ENCODE measurements around the gene KDM2A. TPM values are rescaled to one million over a fixed set of nuclear protein-coding genes. Genes with fewer than 3 reads are reported as not detected.
A peak's percentile ranks its signal among the peaks of the same experiment; 100 is the strongest.

The KDM2A gene
- total and polyA plus RNA-seq, 2 of the 13 experiments (the other 11 are each of a cell fraction or from before 2014, with no cell fraction given) = 31.3 to 31.4 TPM

DNA sequence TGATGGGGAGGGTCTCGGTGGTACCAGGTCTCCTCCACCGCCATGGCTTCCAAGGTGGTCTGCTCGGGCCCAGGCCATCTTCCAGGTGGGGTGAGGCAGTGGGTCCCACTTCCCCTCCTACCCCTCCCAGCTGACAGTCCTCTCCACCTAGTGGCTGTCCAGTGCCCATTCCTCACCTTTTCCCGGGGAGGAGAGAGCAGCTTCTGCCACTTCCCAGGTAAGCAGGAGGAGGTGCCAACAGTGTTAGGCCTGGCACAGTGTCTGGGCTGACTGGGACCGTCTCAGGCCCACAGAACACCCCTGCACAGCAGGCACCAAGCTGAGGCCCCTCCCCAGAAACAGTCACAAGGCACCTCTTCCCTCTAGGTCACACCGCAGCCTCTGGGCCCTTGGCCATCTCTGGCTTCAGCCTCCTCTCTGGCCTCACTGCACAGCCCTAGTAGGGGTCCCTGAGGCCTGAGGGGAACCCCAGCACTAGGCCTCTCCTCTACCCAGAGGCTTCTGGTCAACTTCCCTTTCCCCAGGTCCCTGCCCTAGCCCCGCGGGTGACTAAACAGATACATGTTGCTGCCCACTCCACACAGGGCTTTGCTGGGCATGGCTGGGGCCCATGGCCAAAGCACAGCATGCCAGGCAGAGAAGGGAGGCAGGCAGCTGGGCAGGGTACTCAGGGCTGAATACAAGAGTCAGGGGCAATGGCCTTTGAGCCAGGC, 167.7 kb downstream of the KDM2A start:
- H3K36me3 ChIP-seq (replicated peaks in 1 of 2; ENCODE audit: control insufficient read depth in 1 of 2, insufficient read depth in 2 of 2, low read length in 2 of 2) = peaks cover 19 to 50% of the 10 kb centered on the region in 2 experiments; a peak in 4 of 5 replicates
- no peaks in the 10 kb centered on the region for H4K20me1 ChIP-seq (ENCODE audit: insufficient read depth, low read length)
- in situ Hi-C loops (cut with HindIII; ENCODE audit: extremely low pct_ligation_motif_present, low pct_unique_long_range_greater_than_20kb) (no loop called here), intact Hi-C loops (cut with micrococcal nuclease; ENCODE audit: unreplicated experiment) (no loop called here)
- FAIRE-seq = no peak
- BruUV-seq (replicated peaks) = no TSS peak
- H3K9me3 ChIP-seq (ENCODE audit: low read length) = no peaks in the 10 kb centered on the region
- peaks cover 13% of the 10 kb centered on the region for H3K79me2 ChIP-seq (ENCODE audit: insufficient read depth, low read length)
- H3K4me3 ChIP-seq (replicated peaks in 1 of 3; ENCODE audit: insufficient read depth in 1 of 3, low read depth in 2 of 3, low read length in 3 of 3) = no peak overlapping the region
- no peak overlapping the region for H2AFZ ChIP-seq (ENCODE audit: low read length)
- no peak overlapping the region for H3K9ac ChIP-seq (ENCODE audit: insufficient read depth, low read depth, low read length)
- DNase-seq (ENCODE audit: low spot score) = no peak
- ATAC-seq = no peak
- no peaks in the 10 kb centered on the region for H3K27me3 ChIP-seq (ENCODE audit: control insufficient read depth in 1 of 2, insufficient read depth in 2 of 2, low read length in 2 of 2)
- ChIA-PET CTCF (ENCODE audit: low intra/inter-chr PET ratio, low total read pairs) (no interaction called here), POLR2A (no interaction called here)
- H3K4me2 ChIP-seq (ENCODE audit: low read depth, low read length) = no peak overlapping the region
- H3K4me1 ChIP-seq (ENCODE audit: insufficient read depth, low read length) = peaks cover 33% of the 10 kb centered on the region
- H3K27ac ChIP-seq (ENCODE audit: extremely low read length, insufficient read depth, low read length) = peak overlapping the region; percentile 100
- 74% methylated on average over 2 of the region's 8 CpGs for WGBS (ENCODE audit: low lambda C conversion rate)
- TF ChIP-seq YY1 (IDR thresholded peaks at IDR 0.05; ENCODE audit: insufficient read depth, insufficient replicate concordance, low read depth, low read length) (no peak), ZNF234 (CRISPR knock-in tag; conservative IDR thresholded peaks at IDR 0.05) (no peak), GPN1 (CRISPR knock-in tag; IDR thresholded peaks at IDR 0.05; ENCODE audit: borderline replicate concordance) (no peak), SPEN (CRISPR knock-in tag; IDR thresholded peaks at IDR 0.05; ENCODE audit: low read depth) (no peak), ZFP37 (CRISPR knock-in tag; IDR thresholded peaks at IDR 0.05; ENCODE audit: borderline replicate concordance) (no peak), KDM4B (CRISPR knock-in tag; IDR thresholded peaks at IDR 0.05) (no peak), ZNF644 (CRISPR knock-in tag; IDR thresholded peaks at IDR 0.05; ENCODE audit: low read depth) (no peak), SP5 (CRISPR knock-in tag; IDR thresholded peaks at IDR 0.05; ENCODE audit: borderline replicate concordance, low read depth) (no peak), RBM22 (optimal IDR thresholded peaks at IDR 0.05; ENCODE audit: low read length) (peak; percentile 36), RCOR2 (CRISPR knock-in tag; IDR thresholded peaks at IDR 0.05) (no peak), ZNF562 (CRISPR knock-in tag; IDR thresholded peaks at IDR 0.05; ENCODE audit: borderline replicate concordance) (no peak), ERF (CRISPR knock-in tag; IDR thresholded peaks at IDR 0.05) (no peak), POLR2G (IDR thresholded peaks at IDR 0.05; ENCODE audit: low read depth, low read length) (0 out of 2 replicates have a peak, but pooled peaks have one; percentile 8), AGO2 (optimal IDR thresholded peaks at IDR 0.05; ENCODE audit: low read depth, low read length) (peak; percentile 79)
- TF ChIP-seq, protein P1, sequence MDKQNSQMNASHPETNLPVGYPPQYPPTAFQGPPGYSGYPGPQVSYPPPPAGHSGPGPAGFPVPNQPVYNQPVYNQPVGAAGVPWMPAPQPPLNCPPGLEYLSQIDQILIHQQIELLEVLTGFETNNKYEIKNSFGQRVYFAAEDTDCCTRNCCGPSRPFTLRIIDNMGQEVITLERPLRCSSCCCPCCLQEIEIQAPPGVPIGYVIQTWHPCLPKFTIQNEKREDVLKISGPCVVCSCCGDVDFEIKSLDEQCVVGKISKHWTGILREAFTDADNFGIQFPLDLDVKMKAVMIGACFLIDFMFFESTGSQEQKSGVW (CRISPR knock-in tag; IDR thresholded peaks at IDR 0.05; ENCODE audit: borderline replicate concordance) = no peak
- TF ChIP-seq, protein P2, sequence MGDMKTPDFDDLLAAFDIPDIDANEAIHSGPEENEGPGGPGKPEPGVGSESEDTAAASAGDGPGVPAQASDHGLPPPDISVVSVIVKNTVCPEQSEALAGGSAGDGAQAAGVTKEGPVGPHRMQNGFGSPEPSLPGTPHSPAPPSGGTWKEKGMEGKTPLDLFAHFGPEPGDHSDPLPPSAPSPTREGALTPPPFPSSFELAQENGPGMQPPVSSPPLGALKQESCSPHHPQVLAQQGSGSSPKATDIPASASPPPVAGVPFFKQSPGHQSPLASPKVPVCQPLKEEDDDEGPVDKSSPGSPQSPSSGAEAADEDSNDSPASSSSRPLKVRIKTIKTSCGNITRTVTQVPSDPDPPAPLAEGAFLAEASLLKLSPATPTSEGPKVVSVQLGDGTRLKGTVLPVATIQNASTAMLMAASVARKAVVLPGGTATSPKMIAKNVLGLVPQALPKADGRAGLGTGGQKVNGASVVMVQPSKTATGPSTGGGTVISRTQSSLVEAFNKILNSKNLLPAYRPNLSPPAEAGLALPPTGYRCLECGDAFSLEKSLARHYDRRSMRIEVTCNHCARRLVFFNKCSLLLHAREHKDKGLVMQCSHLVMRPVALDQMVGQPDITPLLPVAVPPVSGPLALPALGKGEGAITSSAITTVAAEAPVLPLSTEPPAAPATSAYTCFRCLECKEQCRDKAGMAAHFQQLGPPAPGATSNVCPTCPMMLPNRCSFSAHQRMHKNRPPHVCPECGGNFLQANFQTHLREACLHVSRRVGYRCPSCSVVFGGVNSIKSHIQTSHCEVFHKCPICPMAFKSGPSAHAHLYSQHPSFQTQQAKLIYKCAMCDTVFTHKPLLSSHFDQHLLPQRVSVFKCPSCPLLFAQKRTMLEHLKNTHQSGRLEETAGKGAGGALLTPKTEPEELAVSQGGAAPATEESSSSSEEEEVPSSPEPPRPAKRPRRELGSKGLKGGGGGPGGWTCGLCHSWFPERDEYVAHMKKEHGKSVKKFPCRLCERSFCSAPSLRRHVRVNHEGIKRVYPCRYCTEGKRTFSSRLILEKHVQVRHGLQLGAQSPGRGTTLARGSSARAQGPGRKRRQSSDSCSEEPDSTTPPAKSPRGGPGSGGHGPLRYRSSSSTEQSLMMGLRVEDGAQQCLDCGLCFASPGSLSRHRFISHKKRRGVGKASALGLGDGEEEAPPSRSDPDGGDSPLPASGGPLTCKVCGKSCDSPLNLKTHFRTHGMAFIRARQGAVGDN (CRISPR knock-in tag; IDR thresholded peaks at IDR 0.05) = 0 out of 2 replicates have a peak, but pooled peaks have one; percentile 8
- TF ChIP-seq, protein P3, sequence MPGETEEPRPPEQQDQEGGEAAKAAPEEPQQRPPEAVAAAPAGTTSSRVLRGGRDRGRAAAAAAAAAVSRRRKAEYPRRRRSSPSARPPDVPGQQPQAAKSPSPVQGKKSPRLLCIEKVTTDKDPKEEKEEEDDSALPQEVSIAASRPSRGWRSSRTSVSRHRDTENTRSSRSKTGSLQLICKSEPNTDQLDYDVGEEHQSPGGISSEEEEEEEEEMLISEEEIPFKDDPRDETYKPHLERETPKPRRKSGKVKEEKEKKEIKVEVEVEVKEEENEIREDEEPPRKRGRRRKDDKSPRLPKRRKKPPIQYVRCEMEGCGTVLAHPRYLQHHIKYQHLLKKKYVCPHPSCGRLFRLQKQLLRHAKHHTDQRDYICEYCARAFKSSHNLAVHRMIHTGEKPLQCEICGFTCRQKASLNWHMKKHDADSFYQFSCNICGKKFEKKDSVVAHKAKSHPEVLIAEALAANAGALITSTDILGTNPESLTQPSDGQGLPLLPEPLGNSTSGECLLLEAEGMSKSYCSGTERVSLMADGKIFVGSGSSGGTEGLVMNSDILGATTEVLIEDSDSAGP (CRISPR knock-in tag; IDR thresholded peaks at IDR 0.05; ENCODE audit: borderline replicate concordance) = 0 out of 2 replicates have a peak, but pooled peaks have one; percentile 45
- TF ChIP-seq, protein P4, sequence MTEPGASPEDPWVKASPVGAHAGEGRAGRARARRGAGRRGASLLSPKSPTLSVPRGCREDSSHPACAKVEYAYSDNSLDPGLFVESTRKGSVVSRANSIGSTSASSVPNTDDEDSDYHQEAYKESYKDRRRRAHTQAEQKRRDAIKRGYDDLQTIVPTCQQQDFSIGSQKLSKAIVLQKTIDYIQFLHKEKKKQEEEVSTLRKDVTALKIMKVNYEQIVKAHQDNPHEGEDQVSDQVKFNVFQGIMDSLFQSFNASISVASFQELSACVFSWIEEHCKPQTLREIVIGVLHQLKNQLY (CRISPR knock-in tag; IDR thresholded peaks at IDR 0.05) = no peak
